ENCODE measurements around the gene PCDHB11. TPM values are rescaled to one million over a fixed set of nuclear protein-coding genes. Genes with fewer than 3 reads are reported as not detected.
A peak's percentile ranks its signal among the peaks of the same experiment; 100 is the strongest.
"Not testable (repeated sequence)": the region's sequence is repeated elsewhere in the genome, so short reads cannot be mapped to it uniquely, and the experiment has no call there.

PCDHB11 gene
- total RNA-seq, 6 donors from 2014 or later = 0.78 to 3.4 (median 1.5) TPM

GRCh38 chr5:141175933-141176332, 23.5 kb upstream of the PCDHB11 start:
- WGBS, 2 donors = 55 to 68% methylated on average over 1 of the region's 1 CpG
- no peaks in the 10 kb centered on the region for H3K36me3 ChIP-seq
- no peak overlapping the region for H3K27ac ChIP-seq
- no peaks in the 10 kb centered on the region for H3K4me1 ChIP-seq
- TF ChIP-seq POLR2AphosphoS5 (IDR thresholded peaks at IDR 0.05) (no peak), CTCF (IDR thresholded peaks at IDR 0.05) (no peak), EP300 (IDR thresholded peaks at IDR 0.05) (no peak), POLR2A (IDR thresholded peaks at IDR 0.05) (no peak)
- H3K9me3 ChIP-seq = peaks cover 17 to 50% (median 35%) of the 10 kb centered on the region in 4 donors
- no peak for DNase-seq
- H3K27me3 ChIP-seq = no peaks in the 10 kb centered on the region
- H3K4me3 ChIP-seq = no peak overlapping the region
- no peak for ATAC-seq (ENCODE audit: low FRiP score in 2 of 2)

GRCh38 chr5:141177577-141178191, 21.7 kb upstream of the PCDHB11 start, which contains the start of gene PCDHB8:
PCDHB8 (plus strand) TSS chr5:141177790; CDS start chr5:141178035, 245 bp downstream.
- not testable (repeated sequence) for H3K27me3 ChIP-seq, H3K27ac ChIP-seq, H3K36me3 ChIP-seq, DNase-seq, H3K4me3 ChIP-seq, H3K4me1 ChIP-seq
- H3K9me3 ChIP-seq = peaks cover 17 to 56% (median 39%) of the 10 kb centered on the region in 4 donors
- WGBS, 2 donors = 30 to 32% methylated on average over 14 of the region's 18 CpGs
- peak in 1 of 2 donors; percentile 47 for ATAC-seq (ENCODE audit: low FRiP score in 2 of 2)

- not testable (repeated sequence) for H3K36me3 ChIP-seq; ATAC-seq (ENCODE audit: low FRiP score in 2 of 2); H3K27me3 ChIP-seq; H3K4me3 ChIP-seq; H3K27ac ChIP-seq; H3K4me1 ChIP-seq
- 46 to 48% methylated on average over 22 to 35 of the region's 39 CpGs for WGBS, 2 donors
- H3K9me3 ChIP-seq = peaks cover 17 to 58% (median 41%) of the 10 kb centered on the region in 4 donors
- DNase-seq = peak in 1 of 2 donors; percentile 85
Measured at GRCh38 chr5:141179371-141179770, 20.1 kb upstream of the PCDHB11 start.

- 37 to 51% methylated on average over 14 to 22 of the region's 32 CpGs for WGBS, 2 donors
- DNase-seq = peak in 1 of 2 donors; percentile 70
- H3K9me3 ChIP-seq = peaks cover 13 to 57% (median 41%) of the 10 kb centered on the region in 4 donors
- not testable (repeated sequence) for H3K36me3 ChIP-seq; H3K4me3 ChIP-seq; H3K27me3 ChIP-seq; H3K27ac ChIP-seq; H3K4me1 ChIP-seq; ATAC-seq (ENCODE audit: low FRiP score in 2 of 2)
Measured at GRCh38 chr5:141179876-141180275, 19.6 kb upstream of the PCDHB11 start.

GRCh38 chr5:141180313-141180712, 19.1 kb upstream of the PCDHB11 start:
- H3K4me1 ChIP-seq = no peaks in the 10 kb centered on the region
- H3K36me3 ChIP-seq = no peaks in the 10 kb centered on the region
- H3K27ac ChIP-seq = no peak overlapping the region
- TF ChIP-seq EP300 (IDR thresholded peaks at IDR 0.05) (no peak), POLR2A (IDR thresholded peaks at IDR 0.05) (no peak), POLR2AphosphoS5 (IDR thresholded peaks at IDR 0.05) (no peak), CTCF (IDR thresholded peaks at IDR 0.05) (no peak)
- ATAC-seq (ENCODE audit: low FRiP score in 2 of 2) = no peak
- WGBS, 2 donors = 50 to 75% methylated on average over 1 of the region's 1 CpG
- DNase-seq = no peak
- H3K4me3 ChIP-seq = no peak overlapping the region
- no peaks in the 10 kb centered on the region for H3K27me3 ChIP-seq
- peaks cover 13 to 55% (median 41%) of the 10 kb centered on the region in 4 donors for H3K9me3 ChIP-seq

- peak within 1 kb of the TSS in 1 of 4 donors; percentile 28 for H3K27ac ChIP-seq
- TF ChIP-seq EP300 (IDR thresholded peaks at IDR 0.05) = no peak
- peak in 1 of 6 experiments; percentile 35 for TF ChIP-seq CTCF (IDR thresholded peaks at IDR 0.05)
- WGBS, 2 donors = 8 to 12% methylated on average over 13 of the region's 13 CpGs
- H3K4me1 ChIP-seq = no peaks in the 10 kb centered on the region
- H3K9me3 ChIP-seq = peaks cover 4 to 56% (median 42%) of the 10 kb centered on the region in 4 donors
- ATAC-seq (ENCODE audit: low FRiP score in 2 of 2) (peak in 1 of 2 donors; percentile 55), DNase-seq (no peak)
- peak within 1 kb of the TSS in 3 of 4 donors; percentile 26 to 35 (median 26) for H3K4me3 ChIP-seq
- H3K27me3 ChIP-seq = no peaks in the 10 kb centered on the region
- no peaks in the 10 kb centered on the region for H3K36me3 ChIP-seq
Measured at GRCh38 chr5:141182248-141182647, 17.2 kb upstream of the PCDHB11 start, which contains the start of gene PCDHB16. PCDHB16 (plus strand) TSS chr5:141182387; CDS start chr5:141182560, 173 bp downstream.

GRCh38 chr5:141184117-141184855, 15.1 kb upstream of the PCDHB11 start:
- H3K27ac ChIP-seq; H3K27me3 ChIP-seq; H3K4me1 ChIP-seq; ATAC-seq (ENCODE audit: low FRiP score in 2 of 2); H3K4me3 ChIP-seq; H3K36me3 ChIP-seq: not testable (repeated sequence)
- DNase-seq = peak in 1 of 2 donors; percentile 57
- 32 to 34% methylated on average over 6 to 17 of the region's 69 CpGs for WGBS, 2 donors
- peaks cover 5 to 56% (median 32%) of the 10 kb centered on the region in 4 donors for H3K9me3 ChIP-seq

Data from upper lobe of left lung (tissue), 6 donors.